Neural progenitor cell (in vitro differentiated cells): ENCODE data around the gene NR1D2. TPM values are rescaled to one million over a fixed set of nuclear protein-coding genes. Genes with fewer than 3 reads are reported as not detected.

Experiments used
- DNase-seq: peaks from one replicate; pipeline ENCODE4 v3.0.0-alpha.2; 2016; ENCODE audit warnings: low spot score
- H2AFZ ChIP-seq: fragments of 200-600 bp; sonication (generic); replicated peaks from 2 replicates; pipeline ENCODE4 v1.6.1; 2016; ENCODE audit warnings: antibody characterized with exemption
- H3F3A ChIP-seq: fragments of 200-600 bp; sonication (generic); 2 replicates; pipeline ENCODE4 v1.6.1; 2016; ENCODE audit warnings: antibody characterized with exemption, low read depth
- H3K27ac ChIP-seq: fragments of 200-600 bp; sonication (generic); 2 replicates; pipeline ENCODE4 v1.5.1; 2016; ENCODE audit warnings: mild to moderate bottlenecking
- H3K27me3 ChIP-seq: fragments of 200-600 bp; sonication (generic); 2 replicates; pipeline ENCODE4 v1.6.1; 2016; ENCODE audit warnings: mild to moderate bottlenecking, moderate library complexity
- H3K36me3 ChIP-seq: fragments of 200-600 bp; sonication (generic); 2 replicates; pipeline ENCODE4 v1.5.1; 2016
- H3K4me1 ChIP-seq: fragments of 200-600 bp; sonication (generic); 2 replicates; pipeline ENCODE4 v1.6.1; 2016; ENCODE audit warnings: mixed run types
- H3K4me2 ChIP-seq: fragments of 200-600 bp; sonication (generic); 2 replicates; pipeline ENCODE4 v1.6.1; 2016
- H3K4me3 ChIP-seq: fragments of 200-600 bp; sonication (generic); 2 replicates; pipeline ENCODE4 v1.5.1; 2016
- H3K79me2 ChIP-seq: fragments of 200-600 bp; sonication (generic); 2 replicates; pipeline ENCODE4 v1.6.1; 2016; ENCODE audit warnings: low read depth
- H3K9ac ChIP-seq: fragments of 200-600 bp; sonication (generic); 2 replicates; pipeline ENCODE4 v1.6.1; 2016
- H3K9me3 ChIP-seq: fragments of 200-600 bp; sonication (generic); 2 replicates; pipeline ENCODE4 v1.5.1; 2016; ENCODE audit warnings: low read depth
- H4K20me1 ChIP-seq: fragments of 200-600 bp; sonication (generic); 2 replicates; pipeline ENCODE4 v1.6.1; 2016; ENCODE audit warnings: low read depth
- H3K27ac Mint-ChIP-seq: 3 replicates; pipeline ENCODE4 v1.8.0; 2021; ENCODE audit warnings: mixed read lengths
- H3K27me3 Mint-ChIP-seq: 2 replicates; pipeline ENCODE4 v1.8.0; 2022; ENCODE audit warnings: low read depth, mild to moderate bottlenecking, inconsistent platforms, moderate library complexity, mixed read lengths; ENCODE audit not compliant: insufficient read depth
- H3K36me3 Mint-ChIP-seq: 3 replicates; pipeline ENCODE4 v1.8.0; 2021; ENCODE audit warnings: mixed read lengths
- H3K4me1 Mint-ChIP-seq: 3 replicates; pipeline ENCODE4 v1.8.0; 2021; ENCODE audit warnings: mixed read lengths
- H3K4me3 Mint-ChIP-seq: 3 replicates; pipeline ENCODE4 v1.8.0; 2021; ENCODE audit warnings: mild to moderate bottlenecking, moderate library complexity, mixed read lengths
- H3K9me3 Mint-ChIP-seq: 3 replicates; pipeline ENCODE4 v1.8.0; 2020; ENCODE audit warnings: mixed read lengths
- EZH2 ChIP-seq: fragments of 200-600 bp; sonication (generic); IDR thresholded peaks from 2 replicates; pipeline ENCODE4 v1.6.1; 2017; ENCODE audit warnings: antibody characterized with exemption, mild to moderate bottlenecking, moderate library complexity
- EZH2phosphoT487 ChIP-seq: fragments of 200-600 bp; sonication (generic); IDR thresholded peaks from 2 replicates; pipeline ENCODE4 v1.6.1; 2017; ENCODE audit warnings: antibody characterized with exemption
- total RNA-seq: library from RNA; depleted of rRNA; stranded (reverse); fragments of >200 nt; gene quantifications from 2 replicates; pipeline ENCODE4 v1.2.3, GENCODE V29; 2015; ENCODE audit warnings: low replicate concordance
- TF ChIP-seq, protein P1 (sequence below): fragments of 200-600 bp; sonication (generic); IDR thresholded peaks from 2 replicates; pipeline ENCODE4 v1.5.1; 2017; ENCODE audit warnings: antibody characterized with exemption, mild to moderate bottlenecking

The NR1D2 gene
- total RNA-seq, 1 donor from 2014 or later = 43.7 TPM

GRCh38 chr3:24018784-24019570 is 73.9 kb downstream of the NR1D2 start:
- Histone ChIP-seq H3K4me1 (no peaks in the 10 kb centered on the region), H3F3A (no peaks in the 10 kb centered on the region), H3K4me2 (no peak overlapping the region), H2AFZ (no peak overlapping the region), H3K36me3 (no peaks in the 10 kb centered on the region), H3K9me3 (no peaks in the 10 kb centered on the region), H3K79me2 (no peaks in the 10 kb centered on the region), H3K27ac (no peak overlapping the region), H3K4me3 (no peak overlapping the region), H4K20me1 (no peaks in the 10 kb centered on the region), H3K9ac (no peak overlapping the region), H3K27me3 (no peaks in the 10 kb centered on the region)
- Mint-ChIP-seq H3K9me3 (no peaks in the 10 kb centered on the region), H3K27ac (no peak overlapping the region), H3K4me3 (no peak overlapping the region), H3K27me3 (peaks cover 2% of the 10 kb centered on the region), H3K4me1 (no peaks in the 10 kb centered on the region), H3K36me3 (no peaks in the 10 kb centered on the region)
- no peak for DNase-seq
- TF ChIP-seq EZH2 (no peak), EZH2phosphoT487 (no peak)
- TF ChIP-seq, protein P1, sequence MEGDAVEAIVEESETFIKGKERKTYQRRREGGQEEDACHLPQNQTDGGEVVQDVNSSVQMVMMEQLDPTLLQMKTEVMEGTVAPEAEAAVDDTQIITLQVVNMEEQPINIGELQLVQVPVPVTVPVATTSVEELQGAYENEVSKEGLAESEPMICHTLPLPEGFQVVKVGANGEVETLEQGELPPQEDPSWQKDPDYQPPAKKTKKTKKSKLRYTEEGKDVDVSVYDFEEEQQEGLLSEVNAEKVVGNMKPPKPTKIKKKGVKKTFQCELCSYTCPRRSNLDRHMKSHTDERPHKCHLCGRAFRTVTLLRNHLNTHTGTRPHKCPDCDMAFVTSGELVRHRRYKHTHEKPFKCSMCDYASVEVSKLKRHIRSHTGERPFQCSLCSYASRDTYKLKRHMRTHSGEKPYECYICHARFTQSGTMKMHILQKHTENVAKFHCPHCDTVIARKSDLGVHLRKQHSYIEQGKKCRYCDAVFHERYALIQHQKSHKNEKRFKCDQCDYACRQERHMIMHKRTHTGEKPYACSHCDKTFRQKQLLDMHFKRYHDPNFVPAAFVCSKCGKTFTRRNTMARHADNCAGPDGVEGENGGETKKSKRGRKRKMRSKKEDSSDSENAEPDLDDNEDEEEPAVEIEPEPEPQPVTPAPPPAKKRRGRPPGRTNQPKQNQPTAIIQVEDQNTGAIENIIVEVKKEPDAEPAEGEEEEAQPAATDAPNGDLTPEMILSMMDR = no peak

DNA sequence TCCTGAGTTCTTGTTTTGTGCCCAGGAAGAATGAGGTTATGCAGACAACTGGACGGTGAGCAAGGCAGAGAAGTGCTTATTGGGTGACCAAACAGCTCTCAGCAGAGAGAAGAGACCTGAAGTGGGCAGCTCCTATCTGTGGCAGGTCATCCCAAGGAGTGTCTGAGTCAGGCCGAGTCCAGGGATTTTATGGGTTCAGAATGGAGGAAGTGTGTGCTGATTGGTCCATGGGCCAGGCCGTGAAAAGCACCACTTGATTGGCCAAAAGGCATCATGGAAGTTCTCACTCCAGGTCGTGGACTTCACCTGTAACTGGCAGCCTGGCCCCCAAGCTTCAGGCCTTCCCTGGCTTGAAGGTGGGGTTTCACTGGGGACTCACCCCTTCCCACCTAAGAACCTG is 74.5 kb downstream of the NR1D2 start:
- no peak overlapping the region for H2AFZ ChIP-seq
- Mint-ChIP-seq H3K36me3 (no peaks in the 10 kb centered on the region), H3K27ac (no peak overlapping the region)

GRCh38 chr3:24020036-24020691 is 75.1 kb downstream of the NR1D2 start:
- H3K4me1 Mint-ChIP-seq = no peaks in the 10 kb centered on the region

More for the DNA sequence above, 74.5 kb downstream of the NR1D2 start:
- TF ChIP-seq, protein P1 = no peak
- TF ChIP-seq EZH2phosphoT487 = no peak
- TF ChIP-seq EZH2 = no peak
- H3K36me3 ChIP-seq = no peaks in the 10 kb centered on the region
- no peaks in the 10 kb centered on the region for H4K20me1 ChIP-seq
- H3K4me3 ChIP-seq = no peak overlapping the region
- no peaks in the 10 kb centered on the region for H3K27me3 ChIP-seq
- H3K9ac ChIP-seq = no peak overlapping the region
- Mint-ChIP-seq H3K27me3 (peaks cover 2% of the 10 kb centered on the region), H3K4me3 (no peak overlapping the region), H3K4me1 (no peaks in the 10 kb centered on the region), H3K9me3 (no peaks in the 10 kb centered on the region)
- H3K4me2 ChIP-seq = no peak overlapping the region
- H3K27ac ChIP-seq = no peak overlapping the region
- no peaks in the 10 kb centered on the region for H3K79me2 ChIP-seq
- H3K4me1 ChIP-seq = no peaks in the 10 kb centered on the region
- no peaks in the 10 kb centered on the region for H3K9me3 ChIP-seq
- H3F3A ChIP-seq = no peaks in the 10 kb centered on the region
- DNase-seq = no peak

More at GRCh38 chr3:24020036-24020691, 75.1 kb downstream of the NR1D2 start:
- Histone ChIP-seq H3K4me1 (no peaks in the 10 kb centered on the region), H3K36me3 (no peaks in the 10 kb centered on the region), H3K9ac (no peak overlapping the region), H3K4me2 (no peak overlapping the region), H3F3A (no peaks in the 10 kb centered on the region), H3K9me3 (no peaks in the 10 kb centered on the region), H2AFZ (no peak overlapping the region), H3K27me3 (no peaks in the 10 kb centered on the region), H3K79me2 (no peaks in the 10 kb centered on the region), H4K20me1 (no peaks in the 10 kb centered on the region), H3K27ac (no peak overlapping the region), H3K4me3 (no peak overlapping the region)
- Mint-ChIP-seq H3K27me3 (peaks cover 2% of the 10 kb centered on the region), H3K36me3 (no peaks in the 10 kb centered on the region), H3K9me3 (no peaks in the 10 kb centered on the region), H3K4me3 (no peak overlapping the region), H3K27ac (peak overlapping the region; percentile 72)
- TF ChIP-seq, protein P1 = no peak
- TF ChIP-seq EZH2phosphoT487 (no peak), EZH2 (no peak)
- no peak for DNase-seq
